Measurements from ENCODE around the gene VTCN1.

DNA sequence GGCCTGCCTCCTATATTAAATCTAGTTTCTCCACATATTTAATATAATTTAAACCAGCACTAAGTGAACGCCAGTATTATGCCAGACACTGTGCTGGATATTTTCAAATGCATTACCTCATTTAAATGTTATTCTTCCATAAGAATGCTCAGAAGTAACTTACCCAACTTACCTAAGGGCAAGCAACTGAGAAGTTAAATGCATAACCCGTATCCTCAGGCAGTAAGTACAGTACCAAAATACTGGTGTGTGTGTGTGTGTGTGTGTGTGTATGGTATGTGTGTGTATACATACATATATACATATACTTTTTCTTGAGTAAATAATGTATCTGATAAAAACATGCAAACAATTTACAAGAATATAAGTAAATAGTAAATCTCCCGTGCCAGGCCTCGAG lies 80.2 kb downstream of the VTCN1 start:
- TF ChIP-seq, protein P1, sequence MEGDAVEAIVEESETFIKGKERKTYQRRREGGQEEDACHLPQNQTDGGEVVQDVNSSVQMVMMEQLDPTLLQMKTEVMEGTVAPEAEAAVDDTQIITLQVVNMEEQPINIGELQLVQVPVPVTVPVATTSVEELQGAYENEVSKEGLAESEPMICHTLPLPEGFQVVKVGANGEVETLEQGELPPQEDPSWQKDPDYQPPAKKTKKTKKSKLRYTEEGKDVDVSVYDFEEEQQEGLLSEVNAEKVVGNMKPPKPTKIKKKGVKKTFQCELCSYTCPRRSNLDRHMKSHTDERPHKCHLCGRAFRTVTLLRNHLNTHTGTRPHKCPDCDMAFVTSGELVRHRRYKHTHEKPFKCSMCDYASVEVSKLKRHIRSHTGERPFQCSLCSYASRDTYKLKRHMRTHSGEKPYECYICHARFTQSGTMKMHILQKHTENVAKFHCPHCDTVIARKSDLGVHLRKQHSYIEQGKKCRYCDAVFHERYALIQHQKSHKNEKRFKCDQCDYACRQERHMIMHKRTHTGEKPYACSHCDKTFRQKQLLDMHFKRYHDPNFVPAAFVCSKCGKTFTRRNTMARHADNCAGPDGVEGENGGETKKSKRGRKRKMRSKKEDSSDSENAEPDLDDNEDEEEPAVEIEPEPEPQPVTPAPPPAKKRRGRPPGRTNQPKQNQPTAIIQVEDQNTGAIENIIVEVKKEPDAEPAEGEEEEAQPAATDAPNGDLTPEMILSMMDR (IDR thresholded peaks at IDR 0.05), result no peak
- TF ChIP-seq POLR2AphosphoS5 (IDR thresholded peaks at IDR 0.05; ENCODE audit: low read depth, low read length) (no peak), REST (IDR thresholded peaks at IDR 0.05; ENCODE audit: insufficient read depth in 1 of 2, low read depth in 2 of 2, low read length in 1 of 2) (no peak)

Measured in Panc1 (cell line).